Adrenal gland (tissue), 5 donors: ENCODE results near the gene TK2.

ENCODE experiments used
- POLR2A ChIP-seq, 2 donors: fragments of 450-650 bp; IDR thresholded peaks; one replicate each; pipeline ENCODE4 v1.6.1; 2017; ENCODE audit warnings: antibody characterized with exemption in 2 of 2, mild to moderate bottlenecking in 2 of 2, moderate library complexity in 1 of 2
- TF ChIP-seq, protein P1 (sequence below), 6 experiments: fragments of 450-650 bp in 4 of 6; fragments of 200-600 bp in 2 of 6; sonication (generic) in 1 of 6; IDR thresholded peaks; 1 replicate in 5 of 6; 2 replicates in 1 of 6; pipeline versions ENCODE4 v1.5.1 to v1.8.0; 2016 to 2021; ENCODE audit warnings: antibody characterized with exemption in 6 of 6, mild to moderate bottlenecking in 2 of 6, moderate library complexity in 1 of 6
- donor health status: DM: no; HTN: no; CAD: no.

DNA sequence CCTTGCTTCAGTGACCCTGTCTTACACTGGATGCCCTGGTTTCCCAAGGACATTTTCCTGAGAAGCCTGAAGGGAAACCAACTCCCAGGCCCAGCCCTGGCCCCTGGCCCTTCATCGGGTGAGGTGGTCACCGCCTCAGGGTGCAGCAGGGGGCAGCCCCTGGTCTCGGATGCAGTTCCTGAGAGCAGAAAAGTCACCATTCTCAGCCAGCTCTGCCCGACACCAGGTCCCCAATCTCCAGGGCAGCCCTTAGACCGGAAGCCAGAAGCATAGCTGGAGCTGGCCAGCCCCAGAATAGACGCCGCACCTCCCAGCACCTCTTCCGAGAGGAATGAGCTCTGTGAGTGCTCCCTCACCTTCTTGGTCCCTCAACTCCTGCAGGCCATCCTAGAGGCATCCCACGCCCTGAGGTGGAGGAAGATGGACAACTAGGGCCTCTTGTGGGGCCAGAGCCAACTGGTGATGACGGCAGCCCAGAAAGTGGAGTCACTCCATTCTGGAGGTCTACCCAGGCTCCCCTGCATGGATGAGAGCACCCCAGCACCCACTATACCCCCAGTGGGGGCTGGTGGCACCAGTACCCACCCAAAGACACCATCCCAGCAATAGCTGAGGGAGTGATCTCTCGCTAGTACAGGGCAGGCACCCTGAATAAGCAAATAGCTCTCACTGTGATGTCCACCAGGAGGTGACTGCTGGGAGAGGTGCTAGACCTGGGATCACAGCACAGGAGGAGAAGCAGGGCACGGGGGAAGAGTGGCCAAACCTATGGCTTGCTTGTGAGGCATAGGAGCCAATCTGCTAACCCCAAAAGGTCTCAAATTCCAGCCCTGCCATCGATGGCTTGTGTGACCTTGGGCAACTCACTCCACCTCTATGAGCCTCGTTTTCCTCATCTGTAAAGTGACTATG lies 56.2 kb downstream of the TK2 start:
- TF ChIP-seq, protein P1, sequence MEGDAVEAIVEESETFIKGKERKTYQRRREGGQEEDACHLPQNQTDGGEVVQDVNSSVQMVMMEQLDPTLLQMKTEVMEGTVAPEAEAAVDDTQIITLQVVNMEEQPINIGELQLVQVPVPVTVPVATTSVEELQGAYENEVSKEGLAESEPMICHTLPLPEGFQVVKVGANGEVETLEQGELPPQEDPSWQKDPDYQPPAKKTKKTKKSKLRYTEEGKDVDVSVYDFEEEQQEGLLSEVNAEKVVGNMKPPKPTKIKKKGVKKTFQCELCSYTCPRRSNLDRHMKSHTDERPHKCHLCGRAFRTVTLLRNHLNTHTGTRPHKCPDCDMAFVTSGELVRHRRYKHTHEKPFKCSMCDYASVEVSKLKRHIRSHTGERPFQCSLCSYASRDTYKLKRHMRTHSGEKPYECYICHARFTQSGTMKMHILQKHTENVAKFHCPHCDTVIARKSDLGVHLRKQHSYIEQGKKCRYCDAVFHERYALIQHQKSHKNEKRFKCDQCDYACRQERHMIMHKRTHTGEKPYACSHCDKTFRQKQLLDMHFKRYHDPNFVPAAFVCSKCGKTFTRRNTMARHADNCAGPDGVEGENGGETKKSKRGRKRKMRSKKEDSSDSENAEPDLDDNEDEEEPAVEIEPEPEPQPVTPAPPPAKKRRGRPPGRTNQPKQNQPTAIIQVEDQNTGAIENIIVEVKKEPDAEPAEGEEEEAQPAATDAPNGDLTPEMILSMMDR (IDR thresholded peaks at IDR 0.05) = no peak
- TF ChIP-seq POLR2A (IDR thresholded peaks at IDR 0.05) = no peak
